Measurements from ENCODE around the gene ACADS.

The ACADS gene, protein sequence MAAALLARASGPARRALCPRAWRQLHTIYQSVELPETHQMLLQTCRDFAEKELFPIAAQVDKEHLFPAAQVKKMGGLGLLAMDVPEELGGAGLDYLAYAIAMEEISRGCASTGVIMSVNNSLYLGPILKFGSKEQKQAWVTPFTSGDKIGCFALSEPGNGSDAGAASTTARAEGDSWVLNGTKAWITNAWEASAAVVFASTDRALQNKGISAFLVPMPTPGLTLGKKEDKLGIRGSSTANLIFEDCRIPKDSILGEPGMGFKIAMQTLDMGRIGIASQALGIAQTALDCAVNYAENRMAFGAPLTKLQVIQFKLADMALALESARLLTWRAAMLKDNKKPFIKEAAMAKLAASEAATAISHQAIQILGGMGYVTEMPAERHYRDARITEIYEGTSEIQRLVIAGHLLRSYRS

GRCh38 chr12:120725659-120726509 is at the start of gene ACADS:
TSS of gene ACADS (plus strand) at chr12:120725826. CDS start at chr12:120725886, 60 bp downstream.
- H3K4me3 Mint-ChIP-seq: peak within 1 kb of the TSS; percentile 95
- H3K27me3 Mint-ChIP-seq: no peaks in the 10 kb centered on the region
- CTCF ChIA-PET: interaction anchor here (0.8 to 1.2 kb wide), 2 partner anchors 12 to 77 kb away, joined by 4 to 5 read pairs; no protein-coding TSS in a partner anchor
- peaks cover 25% of the 10 kb centered on the region for H3K4me1 Mint-ChIP-seq
- H3K9me3 Mint-ChIP-seq: no peaks in the 10 kb centered on the region
- DNase-seq: peak; percentile 94
- peak within 1 kb of the TSS; percentile 76 for H3K27ac Mint-ChIP-seq
- H3K36me3 Mint-ChIP-seq: peaks cover 40% of the 10 kb centered on the region

GRCh38 chr12:120677765-120678473 is 47.7 kb upstream of the ACADS start:
- H3K36me3 Mint-ChIP-seq: no peaks in the 10 kb centered on the region
- H3K4me1 Mint-ChIP-seq: peaks cover 25% of the 10 kb centered on the region
- no peak overlapping the region for H3K4me3 Mint-ChIP-seq
- CTCF ChIA-PET: interaction anchor here (1.0 to 1.4 kb wide), 2 partner anchors 28 to 31 kb away, joined by 3 to 8 read pairs; no protein-coding TSS in a partner anchor
- no peaks in the 10 kb centered on the region for H3K9me3 Mint-ChIP-seq
- DNase-seq: peak; percentile 33
- H3K27me3 Mint-ChIP-seq: peaks cover 21% of the 10 kb centered on the region
- H3K27ac Mint-ChIP-seq: peak overlapping the region; percentile 75

- Mint-ChIP-seq H3K4me3 (no peak overlapping the region), H3K4me1 (peaks cover 25% of the 10 kb centered on the region), H3K27ac (peak overlapping the region; percentile 75), H3K9me3 (no peaks in the 10 kb centered on the region), H3K36me3 (no peaks in the 10 kb centered on the region), H3K27me3 (peaks cover 21% of the 10 kb centered on the region)
- DNase-seq: no peak
- CTCF ChIA-PET: interaction anchor here (1.0 to 1.4 kb wide), 2 partner anchors 29 to 32 kb away, joined by 3 to 8 read pairs; no protein-coding TSS in a partner anchor
These were observed 47.1 kb upstream of the ACADS start for GRCh38 chr12:120678572-120678971.

DNA sequence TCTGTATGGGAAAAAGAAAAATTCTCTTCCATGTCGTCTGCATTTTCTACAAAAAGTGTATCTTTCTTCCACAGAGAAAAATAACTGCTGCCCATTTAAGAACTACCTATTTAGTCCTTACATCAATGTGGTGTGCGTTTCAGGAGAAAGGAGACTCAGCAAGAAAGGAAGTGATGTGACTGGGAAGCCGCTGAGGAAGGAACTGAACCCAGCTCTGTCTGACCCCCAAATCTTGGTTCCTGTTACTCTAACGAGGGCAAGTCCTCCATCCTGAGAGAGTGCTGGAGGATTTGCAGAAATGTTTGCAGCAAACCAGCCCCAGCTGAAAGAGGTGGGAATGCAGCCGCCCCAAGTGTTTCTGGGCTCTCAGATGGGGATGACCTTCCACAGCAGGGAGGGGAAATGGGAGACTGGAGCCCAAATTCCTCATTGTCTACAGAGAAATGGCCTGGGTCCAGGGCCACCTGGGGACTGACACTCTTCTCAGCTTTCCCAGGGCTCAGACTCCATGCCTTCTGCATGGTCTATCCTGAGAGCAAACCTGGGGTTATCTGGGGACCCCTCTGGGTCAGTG is 45.4 kb upstream of the ACADS start:
- H3K4me3 Mint-ChIP-seq: no peak overlapping the region

GRCh38 chr12:120684523-120684932 is 41.1 kb upstream of the ACADS start:
- CTCF ChIA-PET: interaction anchor here (0.7 kb wide), 1 partner anchor 237 kb away, joined by 3 read pairs; no protein-coding TSS in a partner anchor
- peaks cover 1% of the 10 kb centered on the region for H3K36me3 Mint-ChIP-seq
- DNase-seq: no peak
- no peaks in the 10 kb centered on the region for H3K9me3 Mint-ChIP-seq
- H3K27me3 Mint-ChIP-seq: peaks cover 6% of the 10 kb centered on the region
- no peak overlapping the region for H3K27ac Mint-ChIP-seq
- H3K4me3 Mint-ChIP-seq: peak overlapping the region; percentile 23
- H3K4me1 Mint-ChIP-seq: peaks cover 39% of the 10 kb centered on the region

More for the DNA sequence above, 45.4 kb upstream of the ACADS start:
- Mint-ChIP-seq H3K36me3 (no peaks in the 10 kb centered on the region), H3K27me3 (peaks cover 11% of the 10 kb centered on the region), H3K4me1 (peaks cover 34% of the 10 kb centered on the region), H3K27ac (no peak overlapping the region), H3K9me3 (no peaks in the 10 kb centered on the region)
- no peak for DNase-seq
- CTCF ChIA-PET: interaction anchor here (1.2 to 1.3 kb wide), 2 partner anchors 31 kb away, joined by 3 to 10 read pairs; no protein-coding TSS in a partner anchor

- Mint-ChIP-seq H3K27me3 (no peaks in the 10 kb centered on the region), H3K9me3 (no peaks in the 10 kb centered on the region), H3K4me3 (peak overlapping the region; percentile 88), H3K27ac (peak overlapping the region; percentile 33), H3K36me3 (peaks cover 1% of the 10 kb centered on the region), H3K4me1 (peaks cover 42% of the 10 kb centered on the region)
- CTCF ChIA-PET: no interaction called here
- no peak for DNase-seq
These were observed 40.1 kb upstream of the ACADS start for GRCh38 chr12:120685522-120685921.

DNA sequence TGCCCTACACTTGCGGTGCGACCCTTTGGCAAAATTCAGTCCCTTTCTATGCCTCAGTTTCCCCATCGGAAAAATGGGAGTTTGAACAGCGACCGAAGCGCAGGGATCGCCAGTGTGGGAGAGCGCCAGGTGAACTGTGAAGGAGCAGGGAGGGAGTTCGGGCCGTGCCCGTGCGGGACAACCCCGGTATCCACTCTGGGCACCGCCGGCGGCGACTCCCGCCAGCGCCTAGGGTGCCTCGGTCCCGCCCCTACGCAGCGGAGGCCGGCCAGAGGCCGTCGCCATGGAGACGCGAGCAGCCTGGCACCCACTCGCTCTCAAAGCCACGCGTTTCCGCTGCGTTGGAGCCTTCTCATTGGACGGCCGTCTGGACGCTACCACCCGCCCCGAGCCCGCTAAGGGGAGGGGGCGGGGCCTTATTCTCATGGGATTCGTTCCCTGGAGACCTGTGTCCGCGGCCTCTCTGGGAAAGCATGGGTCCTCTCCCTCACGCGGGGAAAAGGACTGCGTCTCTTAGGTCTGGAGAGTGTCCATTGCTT is 39.4 kb upstream of the ACADS start:
- Mint-ChIP-seq H3K9me3 (no peaks in the 10 kb centered on the region), H3K27me3 (no peaks in the 10 kb centered on the region), H3K36me3 (peaks cover 4% of the 10 kb centered on the region), H3K4me3 (peak overlapping the region; percentile 88), H3K27ac (peak overlapping the region; percentile 93), H3K4me1 (peaks cover 49% of the 10 kb centered on the region)
- DNase-seq: peak; percentile 99
- CTCF ChIA-PET: interaction anchor here (1.0 to 2.4 kb wide), 2 partner anchors 38 to 103 kb away, joined by 3 to 29 read pairs; no protein-coding TSS in a partner anchor

GRCh38 chr12:120686690-120687577 is 38.7 kb upstream of the ACADS start, which contains the start of gene MLEC:
TSS of gene MLEC (plus strand) at chr12:120687149. CDS start at chr12:120687297, 148 bp downstream.
- peaks cover 4% of the 10 kb centered on the region for H3K36me3 Mint-ChIP-seq
- no peaks in the 10 kb centered on the region for H3K27me3 Mint-ChIP-seq
- peak within 1 kb of the TSS; percentile 90 for H3K4me3 Mint-ChIP-seq
- H3K9me3 Mint-ChIP-seq: no peaks in the 10 kb centered on the region
- peaks cover 56% of the 10 kb centered on the region for H3K4me1 Mint-ChIP-seq
- peak within 1 kb of the TSS; percentile 93 for H3K27ac Mint-ChIP-seq
- CTCF ChIA-PET: interaction anchor here (0.5 to 2.4 kb wide), 4 partner anchors 39 to 126 kb away, joined by 3 to 29 read pairs (median 3); no protein-coding TSS in a partner anchor
- peak; percentile 99 for DNase-seq

DNA sequence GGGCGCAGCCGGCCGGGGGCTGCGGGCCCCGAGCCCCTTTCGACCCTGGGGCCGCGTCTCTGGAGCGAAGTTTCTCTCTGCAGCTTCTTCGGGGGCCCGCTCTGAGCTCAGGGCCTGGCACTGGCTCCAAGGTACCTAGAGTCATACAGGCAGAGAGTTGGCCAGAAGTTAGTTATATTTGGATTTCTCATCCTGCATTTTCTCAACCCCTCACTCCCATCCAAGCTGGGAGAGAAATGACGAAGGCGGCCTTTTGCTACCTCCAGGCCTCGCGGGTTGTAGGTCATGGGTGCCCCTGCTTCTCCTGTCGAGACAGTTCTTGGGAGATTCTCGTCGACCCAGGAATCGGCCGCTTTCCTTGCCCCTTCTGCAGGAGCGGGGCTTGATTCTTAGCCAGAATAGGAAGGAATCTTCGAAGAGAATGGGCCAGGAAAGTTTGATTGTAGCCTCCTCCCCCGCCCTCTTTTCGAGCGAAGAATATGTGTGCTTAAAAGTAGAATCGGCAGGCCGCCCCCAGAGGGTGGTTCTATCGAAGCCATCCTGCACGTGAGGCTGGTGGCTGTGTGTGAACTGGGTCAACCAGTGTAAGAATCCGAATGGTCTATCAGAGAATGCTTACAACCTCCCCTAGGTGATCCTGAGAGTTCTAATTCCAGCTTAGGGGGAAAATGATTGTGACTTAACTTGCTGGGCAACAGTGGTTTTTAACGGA is 37.9 kb upstream of the ACADS start:
- no peaks in the 10 kb centered on the region for H3K9me3 Mint-ChIP-seq
- CTCF ChIA-PET: interaction anchor here (0.6 to 2.4 kb wide), 8 partner anchors 13 to 284 kb away, joined by 3 to 29 read pairs (median 3); partner anchors contain the start of gene POP5
- peaks cover 64% of the 10 kb centered on the region for H3K4me1 Mint-ChIP-seq
- DNase-seq: peak; percentile 44
- H3K36me3 Mint-ChIP-seq: peaks cover 10% of the 10 kb centered on the region
- no peaks in the 10 kb centered on the region for H3K27me3 Mint-ChIP-seq
- H3K27ac Mint-ChIP-seq: peak overlapping the region; percentile 69
- peak overlapping the region; percentile 90 for H3K4me3 Mint-ChIP-seq

DNA sequence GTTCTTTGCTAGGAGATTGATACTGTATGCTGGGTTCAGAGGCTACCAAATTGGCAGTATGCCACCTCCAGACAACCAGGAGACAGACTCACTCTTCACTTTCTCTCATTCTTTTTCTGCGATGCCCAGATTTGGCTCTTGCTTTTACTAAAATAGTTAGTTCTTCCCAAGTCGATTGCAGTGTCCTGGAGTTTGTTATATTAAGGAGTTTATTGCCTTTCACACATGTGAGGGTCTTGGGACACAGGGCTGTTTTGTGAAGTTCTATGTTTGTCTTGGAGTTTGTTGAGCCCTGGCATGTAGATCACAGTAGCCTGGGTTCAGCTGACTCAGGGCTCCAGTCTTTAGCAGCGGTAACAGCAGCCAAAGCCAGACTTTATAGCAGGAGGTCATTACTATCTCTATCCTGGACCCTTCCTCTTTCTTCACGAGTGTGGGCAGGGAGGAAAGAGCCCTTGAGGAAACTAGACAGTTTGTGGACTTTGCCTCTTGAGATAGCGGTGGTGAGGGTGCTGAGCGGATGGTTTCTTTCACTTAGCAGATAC is 37.0 kb upstream of the ACADS start:
- peaks cover 16% of the 10 kb centered on the region for H3K36me3 Mint-ChIP-seq
- peak overlapping the region; percentile 69 for H3K27ac Mint-ChIP-seq
- H3K4me3 Mint-ChIP-seq: peak overlapping the region; percentile 90
- peaks cover 72% of the 10 kb centered on the region for H3K4me1 Mint-ChIP-seq
- H3K9me3 Mint-ChIP-seq: no peaks in the 10 kb centered on the region
- CTCF ChIA-PET: interaction anchor here (0.9 to 5.8 kb wide), 9 partner anchors 12 to 283 kb away, joined by 3 to 45 read pairs (median 4); partner anchors contain the start of gene POP5
- H3K27me3 Mint-ChIP-seq: no peaks in the 10 kb centered on the region
- no peak for DNase-seq

DNA sequence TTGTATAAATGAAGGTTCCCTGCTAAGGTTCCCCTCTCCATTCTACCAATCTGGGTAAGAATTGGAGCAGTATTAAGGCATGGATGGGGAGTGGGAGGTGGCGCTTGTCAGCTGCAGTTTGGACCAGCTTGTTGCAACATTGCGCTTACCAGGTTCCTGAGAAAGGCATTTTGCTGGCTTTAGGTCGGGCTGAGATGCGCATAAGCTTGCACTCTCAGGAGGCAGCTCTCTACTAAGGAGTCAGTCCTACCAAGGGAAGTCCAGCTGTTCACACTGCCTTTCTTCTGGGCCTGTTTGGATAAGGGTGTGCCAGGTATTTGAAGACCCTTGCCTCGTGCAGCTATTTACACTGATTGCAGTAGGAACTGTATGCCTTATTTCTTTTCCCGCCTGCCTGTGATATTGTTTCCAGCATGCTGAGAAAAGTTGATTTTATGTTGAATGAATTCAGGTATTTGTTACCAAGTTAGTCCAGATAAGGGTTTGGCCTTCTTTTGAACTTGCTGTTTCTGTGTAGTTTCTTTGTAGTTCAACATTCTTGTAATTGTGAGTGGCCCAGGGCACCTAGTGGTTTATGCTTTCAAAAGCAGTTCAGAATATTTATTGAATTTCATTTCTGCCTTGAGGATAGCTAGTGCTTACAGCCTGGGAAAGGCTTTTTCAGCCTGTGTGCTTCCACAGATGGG is 36.1 kb upstream of the ACADS start:
- no peak for DNase-seq
- Mint-ChIP-seq H3K4me3 (peak overlapping the region; percentile 90), H3K27me3 (no peaks in the 10 kb centered on the region), H3K36me3 (peaks cover 26% of the 10 kb centered on the region), H3K9me3 (no peaks in the 10 kb centered on the region), H3K27ac (no peak overlapping the region), H3K4me1 (peaks cover 73% of the 10 kb centered on the region)
- CTCF ChIA-PET: interaction anchor here (0.7 to 5.8 kb wide), 5 partner anchors 20 to 282 kb away, joined by 3 to 45 read pairs (median 4); partner anchors contain the start of gene POP5

All from activated naive CD4-positive, alpha-beta T cell treated with anti-CD3 and anti-CD28 coated beads, Interleukin-2, amount 10 ng/mL, durations not matched to agents 7 days and 5 days (primary cell).